Parathyroid adenoma (tissue), 2 donors: ENCODE measurements around the gene ATF7.

Experiments used
- H2AFZ ChIP-seq: fragments of 300-600 bp; sonication (generic); one replicate; pipeline ENCODE4 v1.7.0; 2017; ENCODE audit warnings: antibody characterized with exemption, mild to moderate bottlenecking
- H3K27ac ChIP-seq: fragments of 300-600 bp; sonication (generic); one replicate; pipeline ENCODE4 v1.7.0; 2017
- H3K27me3 ChIP-seq: fragments of 300-600 bp; sonication (generic); one replicate; pipeline ENCODE4 v1.7.0; 2017; ENCODE audit warnings: low read length; ENCODE audit not compliant: control insufficient read depth, insufficient read depth
- H3K36me3 ChIP-seq: fragments of 300-600 bp; sonication (generic); one replicate; pipeline ENCODE4 v1.7.0; 2017; ENCODE audit warnings: low read length; ENCODE audit not compliant: control insufficient read depth, insufficient read depth
- H3K4me1 ChIP-seq: fragments of 300-600 bp; sonication (generic); one replicate; pipeline ENCODE4 v1.7.0; 2017; ENCODE audit warnings: control low read depth
- H3K4me2 ChIP-seq: fragments of 300-600 bp; sonication (generic); one replicate; pipeline ENCODE4 v1.7.0; 2017; ENCODE audit warnings: low read length
- H3K4me3 ChIP-seq: fragments of 300-600 bp; sonication (generic); one replicate; pipeline ENCODE4 v1.7.0; 2017; ENCODE audit warnings: low read depth, low read length
- H3K79me2 ChIP-seq: fragments of 300-600 bp; sonication (generic); one replicate; pipeline ENCODE4 v1.7.0; 2017; ENCODE audit warnings: control low read depth
- H3K9ac ChIP-seq: fragments of 300-600 bp; sonication (generic); one replicate; pipeline ENCODE4 v1.7.0; 2017; ENCODE audit warnings: mild to moderate bottlenecking
- H3K9me3 ChIP-seq: fragments of 300-600 bp; sonication (generic); one replicate; pipeline ENCODE4 v1.7.0; 2017; ENCODE audit warnings: low read length; ENCODE audit not compliant: control insufficient read depth
- CTCF ChIP-seq: fragments of 300-600 bp; sonication (generic); IDR thresholded peaks from one replicate; pipeline ENCODE4 v1.7.0; 2017; ENCODE audit warnings: antibody characterized with exemption, mild to moderate bottlenecking
- donor health status: primary hyperparathyroidism.

ATF7 gene

GRCh38 chr12:53532524-53533445 lies 93.4 kb downstream of the ATF7 start:
- Histone ChIP-seq H3K4me2 (no peak overlapping the region), H3K9me3 (no peaks in the 10 kb centered on the region), H3K4me3 (no peak overlapping the region), H3K4me1 (no peaks in the 10 kb centered on the region), H3K79me2 (no peaks in the 10 kb centered on the region), H3K36me3 (no peaks in the 10 kb centered on the region), H3K27me3 (no peaks in the 10 kb centered on the region), H2AFZ (no peak overlapping the region), H3K27ac (no peak overlapping the region), H3K9ac (no peak overlapping the region)
- no peak for TF ChIP-seq CTCF

- no peak overlapping the region for H3K27ac ChIP-seq
These were observed 94.2 kb downstream of the ATF7 start for GRCh38 chr12:53532021-53532420.

GRCh38 chr12:53530920-53531319 lies 95.3 kb downstream of the ATF7 start:
- H3K36me3 ChIP-seq: no peaks in the 10 kb centered on the region

More at GRCh38 chr12:53532021-53532420, 94.2 kb downstream of the ATF7 start:
- H3K9ac ChIP-seq: no peak overlapping the region
- H3K4me2 ChIP-seq: no peak overlapping the region
- H3K27me3 ChIP-seq: no peaks in the 10 kb centered on the region
- no peaks in the 10 kb centered on the region for H3K36me3 ChIP-seq
- H3K9me3 ChIP-seq: no peaks in the 10 kb centered on the region
- H3K4me3 ChIP-seq: no peak overlapping the region
- H2AFZ ChIP-seq: no peak overlapping the region
- H3K4me1 ChIP-seq: no peaks in the 10 kb centered on the region
- TF ChIP-seq CTCF: no peak
- no peaks in the 10 kb centered on the region for H3K79me2 ChIP-seq

GRCh38 chr12:53530061-53530460 lies 96.1 kb downstream of the ATF7 start:
- H2AFZ ChIP-seq: no peak overlapping the region
- no peaks in the 10 kb centered on the region for H3K79me2 ChIP-seq
- H3K4me3 ChIP-seq: no peak overlapping the region
- no peak for TF ChIP-seq CTCF
- no peak overlapping the region for H3K27ac ChIP-seq
- H3K4me2 ChIP-seq: no peak overlapping the region
- H3K27me3 ChIP-seq: no peaks in the 10 kb centered on the region
- no peak overlapping the region for H3K9ac ChIP-seq
- H3K9me3 ChIP-seq: no peaks in the 10 kb centered on the region
- no peaks in the 10 kb centered on the region for H3K4me1 ChIP-seq
- no peaks in the 10 kb centered on the region for H3K36me3 ChIP-seq

More at GRCh38 chr12:53530920-53531319, 95.3 kb downstream of the ATF7 start:
- Histone ChIP-seq H3K27me3 (no peaks in the 10 kb centered on the region), H3K79me2 (no peaks in the 10 kb centered on the region), H3K4me1 (no peaks in the 10 kb centered on the region), H3K9me3 (no peaks in the 10 kb centered on the region), H3K9ac (no peak overlapping the region), H2AFZ (no peak overlapping the region), H3K27ac (no peak overlapping the region), H3K4me2 (no peak overlapping the region), H3K4me3 (no peak overlapping the region)
- TF ChIP-seq CTCF: no peak

- Histone ChIP-seq H3K9me3 (no peaks in the 10 kb centered on the region), H3K4me2 (no peak overlapping the region), H3K4me3 (no peak overlapping the region), H3K4me1 (no peaks in the 10 kb centered on the region), H2AFZ (no peak overlapping the region), H3K9ac (no peak overlapping the region), H3K27me3 (no peaks in the 10 kb centered on the region), H3K36me3 (no peaks in the 10 kb centered on the region), H3K79me2 (no peaks in the 10 kb centered on the region), H3K27ac (no peak overlapping the region)
- TF ChIP-seq CTCF: no peak
These were observed 101.7 kb downstream of the ATF7 start for GRCh38 chr12:53524476-53524875.
